ENCODE data around the gene EBI3. TPM values are rescaled to one million over a fixed set of nuclear protein-coding genes. Genes with fewer than 3 reads are reported as not detected.

Gene EBI3
- total and polyA plus RNA-seq, 2 of the 13 experiments (the other 11 are each of a cell fraction or from before 2014, with no cell fraction given) = 3.4 TPM; not detected in 1

GRCh38 chr19:4246767-4247593, 17.7 kb downstream of the EBI3 start, which contains the start of gene YJU2 (continued):
- TF ChIP-seq GLI4 (CRISPR knock-in tag; IDR thresholded peaks at IDR 0.05; ENCODE audit: borderline replicate concordance) (no peak), ZNF775 (CRISPR knock-in tag; IDR thresholded peaks at IDR 0.05; ENCODE audit: borderline replicate concordance) (no peak), SRSF1 (optimal IDR thresholded peaks at IDR 0.05; ENCODE audit: low read depth, low read length) (no peak), RNF219 (CRISPR knock-in tag; IDR thresholded peaks at IDR 0.05) (0 out of 2 replicates have a peak, but pooled peaks have one; percentile 63), RBAK (CRISPR knock-in tag; IDR thresholded peaks at IDR 0.05) (no peak), SMAD9 (CRISPR knock-in tag; IDR thresholded peaks at IDR 0.05) (no peak), ZNF326 (CRISPR knock-in tag; IDR thresholded peaks at IDR 0.05; ENCODE audit: borderline replicate concordance) (no peak), NR0B2 (CRISPR knock-in tag; IDR thresholded peaks at IDR 0.05) (no peak), TCF12 (IDR thresholded peaks at IDR 0.05) (no peak), TCF12 (CRISPR knock-in tag; IDR thresholded peaks at IDR 0.05) (peak; percentile 58; the same call in 1 of the 2 replicates), ZNF674 (CRISPR knock-in tag; IDR thresholded peaks at IDR 0.05; ENCODE audit: low read depth) (no peak), KLF11 (CRISPR knock-in tag; IDR thresholded peaks at IDR 0.05) (peak; percentile 76; the same call in 1 of the 2 replicates), ZKSCAN1 (IDR thresholded peaks at IDR 0.05; ENCODE audit: low read length) (no peak; the same call in 1 of the 2 replicates), JUNB (CRISPR knock-in tag; IDR thresholded peaks at IDR 0.05; ENCODE audit: borderline replicate concordance) (no peak), DNMT3B (CRISPR knock-in tag; conservative IDR thresholded peaks at IDR 0.05) (no peak), ERF (CRISPR knock-in tag; IDR thresholded peaks at IDR 0.05) (no peak), SOX13 (IDR thresholded peaks at IDR 0.05) (no peak), SOX13 (CRISPR knock-in tag; conservative IDR thresholded peaks at IDR 0.05 in 1 of 2, IDR thresholded peaks at IDR 0.05 in 1 of 2) (peak; percentile 21 to 80; a peak in 1 of 4 replicates), MNT (IDR thresholded peaks at IDR 0.05) (peak; percentile 44; the same call in 1 of the 2 replicates), MYC (CRISPR knock-in tag; IDR thresholded peaks at IDR 0.05; ENCODE audit: borderline replicate concordance) (peak; percentile 91), SMYD3 (CRISPR knock-in tag; IDR thresholded peaks at IDR 0.05) (no peak), ISL2 (CRISPR knock-in tag; IDR thresholded peaks at IDR 0.05) (no peak; the same call in 1 of the 2 replicates), MBNL3 (CRISPR knock-in tag; conservative IDR thresholded peaks at IDR 0.05) (no peak), MLLT10 (CRISPR knock-in tag; IDR thresholded peaks at IDR 0.05) (no peak), CTCF (CRISPR knock-in tag; IDR thresholded peaks at IDR 0.05) (peak; percentile 66)
